Liver (tissue), 9 donors: ENCODE results near the gene LRFN5. TPM values are rescaled to one million over a fixed set of nuclear protein-coding genes. Genes with fewer than 3 reads are reported as not detected.

ENCODE experiments used
- DNase-seq: peaks from one replicate; pipeline ENCODE4 v3.0.0-alpha.2; 2017; ENCODE audit warnings: low spot score
- H3K27ac ChIP-seq, 2 donors: one replicate each; pipeline ENCODE4 v1.7.0; 2013; ENCODE audit warnings: inconsistent platforms in 2 of 2, low read length in 2 of 2, control low read depth in 1 of 2, low read depth in 1 of 2, mild to moderate bottlenecking in 1 of 2
- H3K27me3 ChIP-seq, 4 donors: one replicate each; pipeline versions ENCODE4 v1.6.1 to v1.7.0; 2013; ENCODE audit warnings: low read length in 3 of 4, inconsistent platforms in 1 of 4, mild to moderate bottlenecking in 1 of 4, moderate library complexity in 1 of 4; ENCODE audit not compliant: control insufficient read depth in 4 of 4, insufficient read depth in 4 of 4
- H3K36me3 ChIP-seq, 4 donors: one replicate each; pipeline versions ENCODE4 v1.6.1 to v1.7.0; 2013; ENCODE audit warnings: low read length in 3 of 4, mild to moderate bottlenecking in 3 of 4, low read depth in 1 of 4, moderate library complexity in 1 of 4; ENCODE audit not compliant: control insufficient read depth in 4 of 4, insufficient read depth in 3 of 4
- H3K4me1 ChIP-seq, 4 donors: one replicate each; pipeline versions ENCODE4 v1.6.1 to v1.7.0; 2013; ENCODE audit warnings: low read length in 3 of 4, mild to moderate bottlenecking in 3 of 4, moderate library complexity in 1 of 4; ENCODE audit not compliant: control insufficient read depth in 4 of 4, insufficient read depth in 4 of 4
- H3K4me3 ChIP-seq, 3 donors: one replicate each; pipeline versions ENCODE4 v1.6.1 to v1.7.0; 2013; ENCODE audit warnings: low read length in 3 of 3, control low read depth in 1 of 3, low read depth in 1 of 3, mild to moderate bottlenecking in 1 of 3
- H3K9ac ChIP-seq, 2 donors: one replicate each; pipeline ENCODE4 v1.7.0; 2013; ENCODE audit warnings: low read length in 2 of 2, mild to moderate bottlenecking in 2 of 2, moderate library complexity in 2 of 2, control low read depth in 1 of 2, low read depth in 1 of 2
- H3K9me3 ChIP-seq, 4 donors: one replicate each; pipeline versions ENCODE4 v1.6.1 to v1.7.0; 2013; ENCODE audit warnings: low read length in 3 of 4; ENCODE audit not compliant: control insufficient read depth in 4 of 4
- EGR1 ChIP-seq, 2 donors: IDR thresholded peaks; 2 replicates each; pipeline ENCODE4 v1.6.1; 2016 to 2018; ENCODE audit warnings: antibody characterized with exemption in 2 of 2, low read depth in 2 of 2
- FOXA1 ChIP-seq: IDR thresholded peaks from 2 replicates; pipeline ENCODE4 v1.6.1; 2016; ENCODE audit warnings: antibody characterized with exemption
- FOXA2 ChIP-seq: IDR thresholded peaks from 2 replicates; pipeline ENCODE4 v1.6.1; 2016; ENCODE audit warnings: antibody characterized with exemption
- GABPA ChIP-seq, 2 donors: IDR thresholded peaks in 1 of 2; conservative IDR thresholded peaks in 1 of 2; 2 replicates each; pipeline ENCODE4 v1.6.1; 2016; ENCODE audit warnings: antibody characterized with exemption in 2 of 2, mild to moderate bottlenecking in 1 of 2, moderate library complexity in 1 of 2
- HNF4A ChIP-seq, 2 donors: conservative IDR thresholded peaks; 2 replicates each; pipeline ENCODE4 v1.6.1; 2016; ENCODE audit warnings: antibody characterized with exemption in 2 of 2, mild to moderate bottlenecking in 2 of 2
- HNF4G ChIP-seq: IDR thresholded peaks from 2 replicates; pipeline ENCODE4 v1.6.1; 2016; ENCODE audit warnings: antibody characterized with exemption
- JUND ChIP-seq, 2 donors: IDR thresholded peaks; 2 replicates each; pipeline ENCODE4 v1.6.1; 2016; ENCODE audit warnings: antibody characterized with exemption in 2 of 2
- MAX ChIP-seq: IDR thresholded peaks from 2 replicates; pipeline ENCODE4 v1.6.1; 2016; ENCODE audit warnings: antibody characterized with exemption
- NR2F2 ChIP-seq: IDR thresholded peaks from 2 replicates; pipeline ENCODE4 v1.6.1; 2016; ENCODE audit warnings: antibody characterized with exemption
- RAD21 ChIP-seq, 2 donors: IDR thresholded peaks; 2 replicates each; pipeline ENCODE4 v1.6.1; 2016; ENCODE audit warnings: antibody characterized with exemption in 2 of 2, mild to moderate bottlenecking in 2 of 2
- REST ChIP-seq: IDR thresholded peaks from 2 replicates; pipeline ENCODE4 v1.6.1; 2016; ENCODE audit warnings: antibody characterized with exemption, mild to moderate bottlenecking
- RXRA ChIP-seq, 2 donors: IDR thresholded peaks; 2 replicates each; pipeline ENCODE4 v1.6.1; 2017 to 2018; ENCODE audit warnings: antibody characterized with exemption in 2 of 2, mild to moderate bottlenecking in 1 of 2
- ZBTB33 ChIP-seq: IDR thresholded peaks from 2 replicates; pipeline ENCODE4 v1.6.1; 2016; ENCODE audit warnings: antibody characterized with exemption
- WGBS: extraction: QIAGEN DNeasy Blood & Tissue Kit; methylation state at CpG from one replicate; pipeline ENCODE4 v1.1.7; 2013; 5-methylcytosine and 5-hydroxymethylcytosine counted together
- polyA plus RNA-seq, 2 donors: library from polyadenylated mRNA; stranded (reverse) in 1 of 2; unstranded in 1 of 2; fragments of 200-250 nt in 1 of 2; fragments of >200 nt in 1 of 2; fragmentation: Nextera tagmentation in 1 of 2; extraction: Ambion mirVana in 1 of 2; gene quantifications; one replicate each; pipeline versions ENCODE4 v1.2.1 to v1.2.3, GENCODE V29; 2013 to 2015
- total RNA-seq, 2 donors: library from RNA; depleted of rRNA; stranded (reverse); fragments of >200 nt; gene quantifications; one replicate each; pipeline ENCODE4 v1.2.3, GENCODE V29; 2014
- donor health status: healthy.
- donor health status: healthy.
- donor health status: healthy.
- donor health status: healthy.
- donor health status: healthy.

LRFN5 gene
- total and polyA plus RNA-seq, 4 donors = 0.07 to 0.23 (median 0.08) TPM; not detected in 1

DNA sequence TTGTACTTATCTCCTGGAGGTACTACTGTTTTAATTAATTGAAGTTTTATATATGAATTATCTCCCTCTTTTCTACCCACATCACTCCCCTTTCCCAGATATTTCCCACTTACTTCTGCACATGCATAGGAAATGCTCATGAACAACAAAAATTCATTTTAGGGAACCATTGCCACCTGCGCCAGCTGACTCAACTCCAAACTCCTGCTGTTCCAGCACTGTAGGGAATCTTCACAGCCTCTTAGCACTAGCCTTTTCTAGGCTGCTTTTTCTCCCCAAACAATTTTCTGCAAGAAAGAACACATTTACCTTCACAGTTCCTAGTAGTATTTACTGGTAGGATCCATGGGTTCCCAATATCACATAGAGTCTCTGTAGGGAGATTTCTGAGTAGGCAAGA is 268.4 kb downstream of the LRFN5 start (continued):
- no peak for TF ChIP-seq REST
- TF ChIP-seq HNF4A (conservative IDR thresholded peaks at IDR 0.05) = no peak
- TF ChIP-seq NR2F2 = no peak
- no peak for TF ChIP-seq FOXA1

DNA sequence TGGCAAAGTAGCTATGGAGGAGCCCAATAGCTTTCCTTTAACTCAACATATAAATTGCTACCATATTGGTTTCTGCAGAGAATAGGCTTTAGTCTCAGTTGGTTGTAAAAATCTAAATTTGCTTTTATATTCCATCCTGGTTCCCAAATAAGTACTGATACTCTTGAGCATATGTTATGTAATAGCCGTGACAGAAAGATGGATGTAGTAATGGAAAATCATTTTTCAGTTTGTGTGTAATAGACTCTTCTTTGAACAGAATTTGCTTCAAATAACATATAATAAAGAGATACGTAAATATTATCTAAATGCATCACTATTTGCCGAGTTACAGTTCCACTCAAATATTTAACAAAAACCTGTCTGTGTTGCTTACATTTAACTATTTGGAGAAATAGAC is 271.6 kb downstream of the LRFN5 start:
- Histone ChIP-seq H3K27ac (no peak overlapping the region), H3K4me1 (no peaks in the 10 kb centered on the region), H3K36me3 (no peaks in the 10 kb centered on the region), H3K9me3 (no peaks in the 10 kb centered on the region), H3K27me3 (no peaks in the 10 kb centered on the region), H3K4me3 (no peak overlapping the region), H3K9ac (no peak overlapping the region)
- DNase-seq = no peak
- TF ChIP-seq RXRA (IDR thresholded peaks at IDR 0.05) (no peak), HNF4G (no peak), NR2F2 (no peak), EGR1 (IDR thresholded peaks at IDR 0.05; ENCODE audit: low read depth in 2 of 2) (no peak), RAD21 (IDR thresholded peaks at IDR 0.05) (no peak), MAX (no peak), REST (no peak), JUND (IDR thresholded peaks at IDR 0.05) (no peak), FOXA2 (no peak), ZBTB33 (no peak)
- WGBS = 86% methylated on average over 3 of the region's 3 CpGs

- TF ChIP-seq GABPA (IDR thresholded peaks at IDR 0.05 in 1 of 2, conservative IDR thresholded peaks at IDR 0.05 in 1 of 2) = no peak
- no peak for TF ChIP-seq HNF4A (conservative IDR thresholded peaks at IDR 0.05)
- no peak for TF ChIP-seq RAD21 (IDR thresholded peaks at IDR 0.05)
- TF ChIP-seq RXRA (IDR thresholded peaks at IDR 0.05) = no peak
- Histone ChIP-seq H3K36me3 (no peaks in the 10 kb centered on the region), H3K27ac (no peak overlapping the region), H3K9me3 (no peaks in the 10 kb centered on the region), H3K27me3 (no peaks in the 10 kb centered on the region), H3K4me1 (no peaks in the 10 kb centered on the region), H3K4me3 (no peak overlapping the region), H3K9ac (no peak overlapping the region)
- WGBS = 81% methylated on average over 8 of the region's 8 CpGs
- no peak for DNase-seq
Observed at GRCh38 chr14:41891624-41892023, 284.9 kb downstream of the LRFN5 start.
